Suppressor macrophage (primary cell): ENCODE results near the gene KDM1A.
"Not testable (repeated sequence)": the region's sequence is repeated elsewhere in the genome, so short reads cannot be mapped to it uniquely, and the experiment has no call there.

Source experiments
- DNase-seq, 4 experiments: peaks; one replicate each; pipeline ENCODE4 v3.0.0-alpha.2; 2020 to 2022
- total RNA-seq, 17 experiments: gene quantifications; one replicate each; lab custom pipeline; 2026; ENCODE audit warnings: mixed read lengths in 6 of 17, inconsistent platforms in 3 of 17; lab: John Stamatoyannopoulos, UW

The KDM1A gene
- 30.6 to 66.6 (median 53.9) reads per million in 17 experiments for total RNA-seq

- peak; percentile 97 to 99 (median 98) for DNase-seq
Measured at GRCh38 chr1:23019094-23019862, at the start of gene KDM1A. TSS of gene KDM1A (plus strand) at chr1:23019468. CDS start at chr1:23019597, 129 bp downstream.

GRCh38 chr1:22970096-22970495 is 49.2 kb upstream of the KDM1A start:
- DNase-seq = no peak

GRCh38 chr1:22971161-22971560 is 48.1 kb upstream of the KDM1A start:
- no peak for DNase-seq

GRCh38 chr1:22971611-22972405 is 47.5 kb upstream of the KDM1A start:
- no peak for DNase-seq

- DNase-seq = no peak
Measured at GRCh38 chr1:22972760-22973159, 46.5 kb upstream of the KDM1A start, which contains the start of gene LACTBL1. TSS of gene LACTBL1 (minus strand) at chr1:22972866. CDS start at chr1:22972316, 550 bp downstream.

GRCh38 chr1:22975694-22976093 is 43.6 kb upstream of the KDM1A start:
- DNase-seq = no peak

GRCh38 chr1:22976127-22976460 is 43.2 kb upstream of the KDM1A start:
- DNase-seq = no peak

- DNase-seq = peak; percentile 83 to 89 (median 86)
Measured at GRCh38 chr1:22976461-22977243, 42.6 kb upstream of the KDM1A start.

- no peak for DNase-seq
Measured at GRCh38 chr1:22978299-22978698, 41.0 kb upstream of the KDM1A start.

- DNase-seq = not testable (repeated sequence)
Measured at GRCh38 chr1:22980471-22980790, 38.8 kb upstream of the KDM1A start.

GRCh38 chr1:22983944-22984343 is 35.3 kb upstream of the KDM1A start:
- no peak for DNase-seq

GRCh38 chr1:22992384-22992783 is 26.9 kb upstream of the KDM1A start:
- DNase-seq = not testable (repeated sequence)

- DNase-seq = not testable (repeated sequence)
Measured at GRCh38 chr1:22993220-22993795, 26.0 kb upstream of the KDM1A start.

- DNase-seq = no peak
Measured at GRCh38 chr1:22995774-22996173, 23.5 kb upstream of the KDM1A start.

GRCh38 chr1:22997528-22997927 is 21.7 kb upstream of the KDM1A start:
- DNase-seq = not testable (repeated sequence)

- DNase-seq = not testable (repeated sequence)
Measured at GRCh38 chr1:23000133-23000532, 19.1 kb upstream of the KDM1A start.

- not testable (repeated sequence) for DNase-seq
Measured at GRCh38 chr1:23002218-23002617, 17.1 kb upstream of the KDM1A start.

GRCh38 chr1:23004112-23004511 is 15.2 kb upstream of the KDM1A start:
- no peak for DNase-seq

- DNase-seq = not testable (repeated sequence)
Measured at GRCh38 chr1:23004769-23005168, 14.5 kb upstream of the KDM1A start.

GRCh38 chr1:23007106-23007505 is 12.2 kb upstream of the KDM1A start:
- no peak for DNase-seq

GRCh38 chr1:23008901-23009300 is 10.4 kb upstream of the KDM1A start:
- DNase-seq = no peak

GRCh38 chr1:23010025-23010424 is 9.2 kb upstream of the KDM1A start:
- DNase-seq = not testable (repeated sequence)

- peak in 3 of 4 experiments; percentile 40 to 45 (median 43) for DNase-seq
Measured at GRCh38 chr1:23013657-23014056, 5.6 kb upstream of the KDM1A start.
